NCI-H2196 treated with DMSO at 0.1 percent for 48 hours (cell line): ENCODE results near the gene MAGI2.

Source experiments
- DNase-seq: peaks from one replicate; lab custom pipeline; 2025; ENCODE audit not compliant: unreplicated experiment; lab: John Stamatoyannopoulos, UW

Gene MAGI2

GRCh38 chr7:78213402-78213801 lies 1240.1 kb downstream of the MAGI2 start:
- DNase-seq = no peak

DNA sequence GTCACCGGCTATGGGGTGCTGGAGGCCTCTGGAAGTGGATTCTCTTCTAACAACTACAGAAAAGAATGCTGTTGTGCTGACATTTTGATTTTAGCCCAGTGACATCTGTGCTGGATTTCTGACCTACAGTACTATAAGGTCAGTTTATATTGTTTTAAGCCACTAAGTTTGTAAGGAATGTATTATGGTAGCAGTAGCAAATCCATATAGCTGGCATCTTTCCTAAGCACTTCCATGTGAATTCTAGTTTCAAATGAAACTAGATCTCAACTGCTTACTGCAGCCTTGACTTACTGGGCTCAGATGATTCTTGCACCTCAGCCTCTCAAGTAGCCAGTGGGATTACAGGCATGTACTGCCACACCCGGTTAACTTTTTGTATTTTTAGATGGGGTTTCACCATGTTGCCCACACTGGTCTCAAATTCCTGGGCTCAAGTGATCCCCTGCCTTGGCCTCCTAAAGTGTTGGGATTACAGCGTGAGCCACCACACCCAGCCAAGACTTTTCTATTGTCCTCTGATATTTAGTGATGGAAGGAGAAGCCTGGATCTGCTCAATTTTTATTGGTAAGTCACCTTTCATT lies 1240.9 kb downstream of the MAGI2 start:
- DNase-seq = no peak

DNA sequence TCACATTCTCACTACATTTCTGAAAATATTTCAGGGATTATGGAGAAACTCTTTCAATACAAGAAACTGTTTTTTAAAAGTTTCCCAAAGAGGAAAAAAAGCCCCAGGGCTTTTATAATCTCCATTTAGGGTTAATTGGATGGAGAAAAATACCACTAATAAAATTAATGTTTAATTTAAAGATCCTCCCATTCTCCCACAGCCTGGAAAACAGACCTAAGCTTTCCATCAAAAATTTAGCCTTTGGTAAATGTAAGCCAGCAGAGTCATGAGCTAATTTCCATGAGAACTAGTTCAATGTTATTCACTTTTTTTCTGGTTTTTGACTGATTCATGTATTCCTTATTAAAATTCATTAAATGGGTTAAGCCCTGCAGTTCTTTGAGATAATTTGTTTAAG lies 1246.2 kb downstream of the MAGI2 start:
- DNase-seq = no peak

- DNase-seq = no peak
These were observed 1246.7 kb downstream of the MAGI2 start for GRCh38 chr7:78206769-78207168.

GRCh38 chr7:78203042-78203720 lies 1250.3 kb downstream of the MAGI2 start:
- DNase-seq = no peak

DNA sequence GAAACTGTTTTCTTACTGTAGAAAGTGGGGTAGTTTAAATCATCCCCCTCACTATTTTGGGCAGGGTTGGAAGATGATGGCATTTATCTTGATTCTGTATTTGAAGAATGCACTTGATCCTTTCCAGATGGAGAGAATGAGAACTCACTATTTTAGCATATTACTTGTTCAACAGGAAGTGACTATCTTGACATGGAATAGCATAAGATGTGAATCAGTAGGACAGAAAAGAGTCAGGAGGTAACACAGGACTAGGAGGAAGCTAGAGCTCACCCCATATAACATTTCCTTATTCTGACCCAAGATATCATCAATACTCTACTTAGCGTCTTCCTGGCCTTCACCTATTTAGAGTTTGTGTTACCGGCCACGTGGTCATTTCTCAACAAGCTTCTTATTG lies 1254.7 kb downstream of the MAGI2 start:
- DNase-seq = no peak

DNA sequence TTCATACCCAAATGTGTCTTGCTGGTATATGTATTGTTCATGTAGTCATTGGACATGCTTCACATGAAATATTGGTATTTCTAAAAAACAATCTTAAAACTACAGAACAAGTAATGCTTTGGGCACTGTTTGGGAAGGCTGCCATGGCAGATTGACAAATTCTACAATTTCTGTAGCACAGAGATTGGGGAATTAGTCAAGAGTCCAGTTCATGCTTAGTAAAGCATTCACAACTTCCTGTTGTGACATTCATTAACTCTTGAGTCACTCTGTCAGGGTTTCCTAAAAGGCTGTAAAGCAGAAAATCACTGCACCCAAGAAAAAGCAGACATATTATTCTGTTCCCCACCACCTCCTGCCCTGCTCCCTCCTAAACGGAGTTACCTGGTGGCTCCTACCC lies 1256.0 kb downstream of the MAGI2 start:
- DNase-seq = no peak

- no peak for DNase-seq
These were observed 1258.2 kb downstream of the MAGI2 start for GRCh38 chr7:78195281-78195680.

DNA sequence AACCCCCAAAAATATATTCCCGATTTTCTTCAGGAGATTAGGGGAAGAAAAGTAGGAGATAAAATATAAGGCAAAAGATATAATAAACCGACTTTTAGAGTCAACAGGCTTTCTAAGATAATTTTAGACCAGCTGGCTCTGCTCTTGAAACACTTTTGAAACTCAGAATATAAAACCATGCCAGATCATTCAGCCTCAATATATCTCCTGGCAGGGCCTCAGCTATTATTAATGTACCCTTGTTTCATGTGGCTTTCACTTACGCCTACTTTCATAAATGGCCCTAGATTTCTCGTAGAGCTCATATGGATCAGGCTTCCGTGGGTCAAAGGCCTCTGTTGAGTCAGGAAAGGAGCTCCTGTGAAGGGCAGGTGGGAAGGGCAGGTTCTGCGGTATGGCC lies 1258.9 kb downstream of the MAGI2 start:
- no peak for DNase-seq

- no peak for DNase-seq
These were observed 1261.9 kb downstream of the MAGI2 start for GRCh38 chr7:78191475-78192079.

DNA sequence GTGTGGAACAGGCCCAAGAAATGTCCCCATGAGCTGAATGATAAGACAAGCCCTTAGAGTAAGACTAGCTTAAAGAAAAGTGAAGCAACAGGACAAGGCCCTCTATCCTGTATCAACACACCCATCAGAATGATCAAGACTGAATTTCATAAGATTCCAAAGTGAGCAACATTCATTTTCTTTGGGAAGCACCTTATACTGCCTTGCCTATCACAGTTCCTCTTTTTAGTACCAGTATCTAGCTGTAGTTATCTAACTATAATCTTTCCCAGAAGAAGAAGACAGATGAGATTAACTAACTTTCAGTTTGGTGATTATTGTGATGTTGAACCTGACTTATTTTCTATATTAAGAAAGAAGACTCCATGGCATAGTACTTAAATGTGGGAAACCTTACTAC lies 1263.7 kb downstream of the MAGI2 start:
- DNase-seq = no peak

- no peak for DNase-seq
These were observed 1268.2 kb downstream of the MAGI2 start for GRCh38 chr7:78185149-78185745.

- no peak for DNase-seq
These were observed 1269.2 kb downstream of the MAGI2 start for GRCh38 chr7:78184299-78184698.

- no peak for DNase-seq
These were observed 1273.5 kb downstream of the MAGI2 start for GRCh38 chr7:78179827-78180477.

GRCh38 chr7:78179211-78179610 lies 1274.3 kb downstream of the MAGI2 start:
- no peak for DNase-seq

- DNase-seq = no peak
These were observed 1275.1 kb downstream of the MAGI2 start for GRCh38 chr7:78178319-78178718.

GRCh38 chr7:78176171-78176570 lies 1277.3 kb downstream of the MAGI2 start:
- DNase-seq = no peak

- DNase-seq = no peak
These were observed 1278.0 kb downstream of the MAGI2 start for GRCh38 chr7:78175330-78176100.

DNA sequence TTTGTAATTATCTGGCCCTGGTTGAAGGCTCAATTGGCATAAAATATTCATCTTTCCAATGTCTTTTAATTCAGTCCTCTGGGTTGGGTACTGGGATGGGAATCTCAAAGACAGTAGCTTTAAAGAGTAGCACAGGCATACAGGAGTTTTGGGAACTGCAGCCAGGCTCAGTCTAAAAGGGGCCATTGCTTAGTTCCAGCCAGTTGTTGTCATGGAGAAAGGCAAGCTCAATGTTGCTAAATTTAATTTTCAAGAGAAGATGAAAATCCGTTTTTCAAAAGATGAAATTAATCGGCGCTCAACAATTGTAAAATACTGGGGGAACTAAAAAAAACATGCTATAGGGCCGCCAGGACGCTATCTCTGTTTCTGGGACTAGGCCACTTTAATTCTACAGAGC lies 1279.8 kb downstream of the MAGI2 start:
- DNase-seq = no peak

DNA sequence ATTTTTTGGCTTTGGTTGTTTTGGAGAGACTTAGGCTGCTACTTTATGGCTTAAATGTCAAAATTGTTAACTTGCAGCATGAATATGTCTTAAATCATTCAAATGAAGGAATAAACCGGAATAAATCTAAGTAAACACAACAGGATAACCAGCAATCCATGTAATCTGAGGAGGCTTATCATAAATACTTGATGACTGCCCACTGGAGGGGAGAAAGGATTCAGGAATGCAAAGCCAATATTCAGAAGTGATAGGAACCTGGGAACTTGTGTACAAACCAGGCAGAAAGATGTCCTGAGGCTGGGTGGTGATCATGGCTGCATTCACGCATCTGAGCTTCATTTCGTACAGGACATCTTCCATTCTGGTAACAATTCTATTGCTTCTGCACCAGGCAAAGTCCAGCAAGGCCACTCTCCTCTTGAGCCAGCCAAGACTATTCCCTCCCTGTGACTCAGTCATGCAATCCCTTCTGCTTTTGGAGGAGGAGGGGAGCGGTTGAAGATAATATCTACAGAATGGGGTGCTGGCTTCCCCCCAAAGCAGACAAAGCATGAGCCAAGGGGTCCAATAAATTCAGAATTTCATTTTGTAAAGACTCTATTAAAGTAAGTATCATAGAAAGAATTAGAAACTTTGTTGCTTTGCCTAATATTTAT lies 1280.4 kb downstream of the MAGI2 start:
- DNase-seq = no peak
